Tibial artery (tissue), 4 donors: ENCODE data around the gene STH.

Source experiments
- DNase-seq, 2 donors: peaks; one replicate each; pipeline ENCODE4 v3.0.0-alpha.2; 2019
- H3K27ac ChIP-seq, 2 donors: fragments of 200-600 bp; sonication (generic) in 1 of 2; 1 replicate in 1 of 2; 2 replicates in 1 of 2; pipeline ENCODE4 v1.5.1; 2018 to 2019; ENCODE audit warnings: mild to moderate bottlenecking in 1 of 2
- H3K27me3 ChIP-seq, 2 donors: fragments of 200-600 bp; sonication (generic) in 1 of 2; one replicate each; pipeline versions ENCODE4 v1.5.1 to v1.6.0; 2016 to 2019
- H3K36me3 ChIP-seq, 3 donors: fragments of 200-600 bp; sonication (generic) in 2 of 3; one replicate each; pipeline ENCODE4 v1.5.1; 2016 to 2019; ENCODE audit warnings: mild to moderate bottlenecking in 2 of 3
- H3K4me1 ChIP-seq, 4 donors: fragments of 200-600 bp; sonication (generic) in 2 of 4; 1 replicate in 3 of 4; 2 replicates in 1 of 4; pipeline ENCODE4 v1.5.1; 2016 to 2019
- H3K4me3 ChIP-seq, 2 donors: fragments of 200-600 bp; sonication (generic) in 1 of 2; 1 replicate in 1 of 2; 2 replicates in 1 of 2; pipeline ENCODE4 v1.5.1; 2018 to 2019; ENCODE audit warnings: mild to moderate bottlenecking in 2 of 2
- H3K9me3 ChIP-seq, 3 donors: fragments of 200-600 bp; sonication (generic) in 1 of 3; one replicate each; pipeline ENCODE4 v1.5.1; 2016 to 2019
- CTCF ChIP-seq, 2 experiments: fragments of 200-600 bp in 1 of 2; fragments of 450-650 bp in 1 of 2; IDR thresholded peaks; one replicate each; pipeline ENCODE4 v1.5.1; 2017 to 2019; ENCODE audit warnings: antibody characterized with exemption in 2 of 2, mild to moderate bottlenecking in 1 of 2, moderate library complexity in 1 of 2
- intact Hi-C: fragments of 100-400 bp; cut with DNase I; formaldehyde crosslinking; loops from one replicate; pipeline ENCODE4 v1.15.0; 2023; ENCODE audit warnings: low total_unique reads

Gene STH

GRCh38 chr17:45986056-45986455 lies 13.0 kb upstream of the STH start:
- peaks cover 0 to 8% of the 10 kb centered on the region in 2 donors for H3K27me3 ChIP-seq
- no peaks in the 10 kb centered on the region for H3K36me3 ChIP-seq
- H3K9me3 ChIP-seq, result no peaks in the 10 kb centered on the region
- no peak for TF ChIP-seq CTCF (IDR thresholded peaks at IDR 0.05)
- no peak overlapping the region for H3K4me3 ChIP-seq
- DNase-seq, result no peak
- intact Hi-C loops, result no loop called here
- H3K4me1 ChIP-seq, result no peaks in the 10 kb centered on the region
- H3K27ac ChIP-seq, result no peak overlapping the region

- H3K4me1 ChIP-seq, result no peaks in the 10 kb centered on the region
- intact Hi-C loops, result no loop called here
- no peaks in the 10 kb centered on the region for H3K9me3 ChIP-seq
- peaks cover 0 to 8% of the 10 kb centered on the region in 2 donors for H3K27me3 ChIP-seq
- H3K27ac ChIP-seq, result no peak overlapping the region
- no peak overlapping the region for H3K4me3 ChIP-seq
- no peak for DNase-seq
- TF ChIP-seq CTCF (IDR thresholded peaks at IDR 0.05), result no peak
- H3K36me3 ChIP-seq, result no peaks in the 10 kb centered on the region
Measured at GRCh38 chr17:45987706-45988105, 11.3 kb upstream of the STH start.

GRCh38 chr17:45989759-45990158 lies 9.3 kb upstream of the STH start:
- no peak overlapping the region for H3K4me3 ChIP-seq
- no peaks in the 10 kb centered on the region for H3K9me3 ChIP-seq
- no peaks in the 10 kb centered on the region for H3K4me1 ChIP-seq
- H3K27ac ChIP-seq, result no peak overlapping the region
- H3K36me3 ChIP-seq, result no peaks in the 10 kb centered on the region
- H3K27me3 ChIP-seq, result no peaks in the 10 kb centered on the region
- DNase-seq, result no peak
- TF ChIP-seq CTCF (IDR thresholded peaks at IDR 0.05), result no peak
- intact Hi-C loops, result no loop called here

- Histone ChIP-seq H3K4me1 (no peaks in the 10 kb centered on the region), H3K27me3 (no peaks in the 10 kb centered on the region), H3K27ac (no peak overlapping the region), H3K36me3 (no peaks in the 10 kb centered on the region), H3K9me3 (no peaks in the 10 kb centered on the region), H3K4me3 (no peak overlapping the region)
- intact Hi-C loops, result no loop called here
- no peak for TF ChIP-seq CTCF (IDR thresholded peaks at IDR 0.05)
- DNase-seq, result no peak
Measured at GRCh38 chr17:45990886-45991285, 8.2 kb upstream of the STH start.

- TF ChIP-seq CTCF (IDR thresholded peaks at IDR 0.05), result no peak
- H3K4me1 ChIP-seq, result no peaks in the 10 kb centered on the region
- H3K27ac ChIP-seq, result no peak overlapping the region
- no peaks in the 10 kb centered on the region for H3K27me3 ChIP-seq
- intact Hi-C loops, result no loop called here
- no peaks in the 10 kb centered on the region for H3K36me3 ChIP-seq
- DNase-seq, result no peak
- H3K4me3 ChIP-seq, result no peak overlapping the region
- no peaks in the 10 kb centered on the region for H3K9me3 ChIP-seq
Measured at GRCh38 chr17:45991341-45991740, 7.7 kb upstream of the STH start.

GRCh38 chr17:45992175-45992574 lies 6.9 kb upstream of the STH start:
- intact Hi-C loops, result no loop called here
- H3K4me1 ChIP-seq, result no peaks in the 10 kb centered on the region
- no peaks in the 10 kb centered on the region for H3K27me3 ChIP-seq
- no peak overlapping the region for H3K4me3 ChIP-seq
- TF ChIP-seq CTCF (IDR thresholded peaks at IDR 0.05), result no peak
- H3K36me3 ChIP-seq, result no peaks in the 10 kb centered on the region
- H3K27ac ChIP-seq, result no peak overlapping the region
- H3K9me3 ChIP-seq, result no peaks in the 10 kb centered on the region
- no peak for DNase-seq
